H9 (cell line): ENCODE data around the gene MINDY4. TPM values are rescaled to one million over a fixed set of nuclear protein-coding genes. Genes with fewer than 3 reads are reported as not detected.

Source experiments
- DNase-seq: peaks from one replicate; pipeline ENCODE4 v3.0.0-alpha.2; 2017
- H2AFZ ChIP-seq: one replicate; pipeline ENCODE4 v1.6.1; 2013; ENCODE audit warnings: mild to moderate bottlenecking, low read length, control low read depth, moderate library complexity
- H2AK5ac ChIP-seq: 2 replicates; pipeline ENCODE4 v1.6.1; 2013; ENCODE audit warnings: low read length, control low read depth, mixed read lengths; ENCODE audit not compliant: insufficient read length
- H2BK120ac ChIP-seq: one replicate; pipeline ENCODE4 v1.6.1; 2013; ENCODE audit warnings: low read depth, mild to moderate bottlenecking, low read length, control low read depth, inconsistent platforms; ENCODE audit not compliant: poor library complexity, severe bottlenecking
- H2BK12ac ChIP-seq: 2 replicates; pipeline ENCODE4 v1.6.1; 2013; ENCODE audit warnings: low read length, control low read depth, mixed read lengths, low read depth; ENCODE audit not compliant: insufficient read length
- H2BK15ac ChIP-seq: 2 replicates; pipeline ENCODE4 v1.6.1; 2013; ENCODE audit warnings: low read depth, low read length, control low read depth
- H2BK20ac ChIP-seq: one replicate; pipeline ENCODE4 v1.6.1; 2013; ENCODE audit warnings: low read depth, mild to moderate bottlenecking, low read length, control low read depth, inconsistent platforms; ENCODE audit not compliant: poor library complexity, severe bottlenecking
- H2BK5ac ChIP-seq: 2 replicates; pipeline ENCODE4 v1.6.1; 2013; ENCODE audit warnings: low read length, control low read depth, mixed read lengths; ENCODE audit not compliant: insufficient read length
- H3K14ac ChIP-seq: 2 replicates; pipeline ENCODE4 v1.6.1; 2013; ENCODE audit warnings: low read length, control low read depth; ENCODE audit not compliant: insufficient read depth
- H3K18ac ChIP-seq: 2 replicates; pipeline ENCODE4 v1.6.1; 2013; ENCODE audit warnings: low read depth, mild to moderate bottlenecking, mixed read lengths, low read length, control low read depth; ENCODE audit not compliant: insufficient read length
- H3K23ac ChIP-seq: 2 replicates; pipeline ENCODE4 v1.6.1; 2013; ENCODE audit warnings: low read length, control low read depth, mixed read lengths, low read depth; ENCODE audit not compliant: insufficient read length
- H3K23me2 ChIP-seq: 2 replicates; pipeline ENCODE4 v1.6.1; 2013; ENCODE audit warnings: low read depth, mild to moderate bottlenecking, mixed read lengths, low read length, control low read depth; ENCODE audit not compliant: insufficient read length, poor library complexity, severe bottlenecking
- H3K27ac ChIP-seq: 2 replicates; pipeline ENCODE4 v1.5.1; 2013; ENCODE audit warnings: low read length, control low read depth, mixed read lengths, low read depth; ENCODE audit not compliant: insufficient read length
- H3K27me3 ChIP-seq: 2 replicates; pipeline ENCODE4 v1.6.1; 2013; ENCODE audit warnings: low read length, control low read depth, inconsistent platforms; ENCODE audit not compliant: insufficient read depth
- H3K4ac ChIP-seq: 2 replicates; pipeline ENCODE4 v1.6.1; 2013; ENCODE audit warnings: low read depth, mild to moderate bottlenecking, control low read depth, inconsistent platforms, low read length, moderate library complexity
- H3K4me1 ChIP-seq: 2 replicates; pipeline ENCODE4 v1.6.1; 2013; ENCODE audit warnings: low read length, control low read depth, inconsistent platforms; ENCODE audit not compliant: insufficient read depth
- H3K4me2 ChIP-seq: 2 replicates; pipeline ENCODE4 v1.6.1; 2013; ENCODE audit warnings: low read length, control low read depth, mixed read lengths; ENCODE audit not compliant: insufficient read length, insufficient read depth
- H3K56ac ChIP-seq: 2 replicates; pipeline ENCODE4 v1.6.1; 2013; ENCODE audit warnings: low read depth, mild to moderate bottlenecking, mixed read lengths, low read length, control low read depth; ENCODE audit not compliant: insufficient read length
- H3K79me1 ChIP-seq: 2 replicates; pipeline ENCODE4 v1.6.1; 2013; ENCODE audit warnings: low read depth, mild to moderate bottlenecking, moderate library complexity, low read length, control low read depth, inconsistent platforms; ENCODE audit not compliant: insufficient read depth, poor library complexity, severe bottlenecking
- H3K79me2 ChIP-seq: 2 replicates; pipeline ENCODE4 v1.6.1; 2013; ENCODE audit warnings: low read length, control low read depth, inconsistent platforms; ENCODE audit not compliant: insufficient read depth
- H3K9ac ChIP-seq: 2 replicates; pipeline ENCODE4 v1.6.1; 2013; ENCODE audit warnings: low read length, control low read depth, mixed read lengths; ENCODE audit not compliant: insufficient read length; ENCODE audit errors: extremely low read depth
- H3K9me3 ChIP-seq: one replicate; pipeline ENCODE4 v1.6.1; 2013; ENCODE audit warnings: low read depth, low read length, inconsistent platforms; ENCODE audit not compliant: control insufficient read depth
- H3T11ph ChIP-seq: one replicate; pipeline ENCODE4 v1.6.1; 2013; ENCODE audit warnings: mild to moderate bottlenecking, low read length, control low read depth, inconsistent platforms
- H4K20me1 ChIP-seq: one replicate; pipeline ENCODE4 v1.6.1; 2013; ENCODE audit not compliant: control insufficient read depth, insufficient read length, insufficient read depth
- H4K5ac ChIP-seq: 2 replicates; pipeline ENCODE4 v1.6.1; 2013; ENCODE audit warnings: low read depth, mild to moderate bottlenecking, mixed read lengths, low read length, control low read depth; ENCODE audit not compliant: insufficient read length
- H4K8ac ChIP-seq: replicated peaks from 2 replicates; pipeline ENCODE4 v1.6.1; 2013; ENCODE audit warnings: low read length, control low read depth, mixed read lengths, low read depth; ENCODE audit not compliant: insufficient read length
- H4K91ac ChIP-seq: 2 replicates; pipeline ENCODE4 v1.6.1; 2013; ENCODE audit warnings: low read depth, mild to moderate bottlenecking, moderate library complexity, mixed read lengths, low read length, control low read depth; ENCODE audit not compliant: insufficient read length
- H3K27ac Mint-ChIP-seq, 3 experiments: 2 replicates in 2 of 3; 3 replicates in 1 of 3; pipeline ENCODE4 v1.8.0; 2020 to 2021; ENCODE audit warnings: mixed read lengths in 3 of 3, mild to moderate bottlenecking in 1 of 3, moderate library complexity in 1 of 3
- H3K27me3 Mint-ChIP-seq: 2 replicates; pipeline ENCODE4 v1.8.0; 2021; ENCODE audit warnings: low read depth, mild to moderate bottlenecking, moderate library complexity, mixed read lengths
- H3K36me3 Mint-ChIP-seq, 3 experiments: 2 replicates in 2 of 3; 3 replicates in 1 of 3; pipeline ENCODE4 v1.8.0; 2020 to 2021; ENCODE audit warnings: low read depth in 3 of 3, mixed read lengths in 3 of 3; ENCODE audit not compliant: insufficient read depth in 1 of 3
- H3K4me1 Mint-ChIP-seq, 2 experiments: 2 replicates each; pipeline ENCODE4 v1.8.0; 2020; ENCODE audit warnings: mixed read lengths in 2 of 2
- H3K4me3 Mint-ChIP-seq, 2 experiments: 2 replicates in 1 of 2; 3 replicates in 1 of 2; pipeline ENCODE4 v1.8.0; 2020 to 2021; ENCODE audit warnings: mild to moderate bottlenecking in 2 of 2, mixed read lengths in 2 of 2, moderate library complexity in 1 of 2
- H3K9me3 Mint-ChIP-seq, 2 experiments: 2 replicates in 1 of 2; 3 replicates in 1 of 2; pipeline ENCODE4 v1.8.0; 2020; ENCODE audit warnings: mild to moderate bottlenecking in 2 of 2, mixed read lengths in 2 of 2, moderate library complexity in 1 of 2
- CTCF ChIP-seq: fragments of 200-600 bp; sonication (generic); conservative IDR thresholded peaks from 3 replicates; pipeline ENCODE4 v1.8.0; 2021; ENCODE audit warnings: antibody characterized with exemption, mild to moderate bottlenecking
- WGBS: extraction: QIAGEN DNeasy Blood & Tissue Kit; methylation state at CpG from one replicate; pipeline ENCODE4 v1.1.7; 2013; ENCODE audit warnings: missing lambda C conversion rate, low lambda C conversion rate, mixed read lengths; ENCODE audit not compliant: insufficient read length; ENCODE audit errors: extremely low coverage; 5-methylcytosine and 5-hydroxymethylcytosine counted together
- total RNA-seq: library from RNA; stranded (reverse); gene quantifications from 2 replicates; pipeline ENCODE4 v1.2.1, GENCODE V29; 2021

The MINDY4 gene
- total RNA-seq, 1 experiment from 2014 or later: 3.1 TPM

DNA sequence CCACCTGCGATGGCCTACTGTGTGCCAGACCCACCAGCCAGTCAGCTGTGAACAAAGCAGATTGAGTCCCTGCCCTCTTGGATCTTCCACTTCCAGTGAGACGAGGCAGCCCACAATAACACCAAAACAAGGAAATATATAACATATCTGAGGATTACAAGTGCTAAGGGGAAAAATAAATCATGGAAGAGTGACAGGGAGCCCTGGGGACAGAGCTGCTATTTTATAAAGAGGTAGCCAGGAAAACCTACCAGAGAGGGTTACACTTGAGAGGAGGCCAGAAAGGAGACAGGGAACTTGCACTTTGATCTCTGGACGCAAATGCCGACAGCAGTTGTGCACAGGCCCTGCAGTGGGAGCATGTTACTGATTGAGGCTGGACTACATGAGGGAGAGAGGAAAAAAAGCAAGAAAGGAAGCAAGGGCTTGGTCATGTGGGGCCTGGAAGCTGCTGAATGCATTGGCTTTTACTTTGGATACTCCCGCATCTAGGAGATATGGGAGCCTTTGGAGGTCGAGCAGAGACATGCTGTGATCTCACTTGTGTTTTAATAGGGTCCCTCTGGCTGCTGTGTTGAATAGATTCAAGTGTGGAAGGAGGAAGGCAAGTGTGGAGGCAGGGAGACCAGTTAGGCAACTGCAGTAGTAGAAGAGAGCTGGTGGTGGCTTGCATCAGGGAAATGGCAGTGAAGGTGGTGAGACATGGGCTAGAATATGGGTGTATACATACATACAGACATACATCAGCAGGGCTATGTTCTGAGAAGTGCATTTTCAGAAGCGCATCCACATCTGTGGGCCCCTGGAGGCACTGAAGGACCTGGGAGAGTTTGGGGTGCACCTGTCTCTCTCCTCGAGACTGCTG, 26.2 kb downstream of the MINDY4 start:
- Histone ChIP-seq H4K20me1 (no peaks in the 10 kb centered on the region), H3K23ac (no peak overlapping the region), H3K4ac (no peak overlapping the region), H3K18ac (no peak overlapping the region), H4K5ac (no peak overlapping the region), H2BK12ac (no peak overlapping the region), H2BK5ac (no peak overlapping the region), H2BK20ac (no peak overlapping the region), H3K79me1 (no peaks in the 10 kb centered on the region), H2AFZ (no peak overlapping the region), H3K27ac (no peak overlapping the region), H3K9me3 (no peaks in the 10 kb centered on the region), H3K27me3 (no peaks in the 10 kb centered on the region), H4K8ac (no peak overlapping the region), H3K9ac (no peak overlapping the region), H3K14ac (no peak overlapping the region; the same call in 1 of the 2 replicates), H4K91ac (no peak overlapping the region), H3K23me2 (no peaks in the 10 kb centered on the region), H2AK5ac (no peak overlapping the region), H3K79me2 (no peaks in the 10 kb centered on the region), H2BK15ac (no peak overlapping the region), H3K4me2 (no peak overlapping the region), H3K4me1 (no peaks in the 10 kb centered on the region), H2BK120ac (no peak overlapping the region), H3T11ph (no peak overlapping the region), H3K56ac (no peak overlapping the region)
- peaks cover 0 to 5% of the 10 kb centered on the region in 2 experiments; a peak in 2 of 4 replicates for H3K4me1 Mint-ChIP-seq
- no peak for DNase-seq
- no peaks in the 10 kb centered on the region for H3K27me3 Mint-ChIP-seq
- no peak overlapping the region for H3K4me3 Mint-ChIP-seq
- no peaks in the 10 kb centered on the region; a peak in 2 of 7 replicates for H3K36me3 Mint-ChIP-seq
- 0 out of 7 replicates have a peak overlapping the region, but pooled peaks of 1 of the 3 experiments have one; percentile 35 for H3K27ac Mint-ChIP-seq
- H3K9me3 Mint-ChIP-seq: no peaks in the 10 kb centered on the region
- no CpG with 5 or more reads among the region's 8 CpGs for WGBS
- TF ChIP-seq CTCF: no peak
